HFF-Myc (cell line): ENCODE results near the gene KCTD17.

Source experiments
- DNase-seq: peaks from one replicate; pipeline ENCODE4 v3.0.0-alpha.2; 2011; ENCODE audit warnings: low read depth; ENCODE audit errors: extremely low read depth
- H3K4me3 ChIP-seq: replicated peaks from 2 replicates; pipeline ENCODE4 v1.5.1; 2011; ENCODE audit warnings: low read depth, mild to moderate bottlenecking, control low read depth, low read length
- TF ChIP-seq, protein P1 (sequence below): IDR thresholded peaks from 2 replicates; pipeline ENCODE4 v1.5.1; 2012; ENCODE audit warnings: mild to moderate bottlenecking, low read depth, low read length, control low read depth; ENCODE audit errors: missing control alignments

Gene KCTD17

GRCh38 chr22:37084385-37084784 is 32.8 kb downstream of the KCTD17 start:
- TF ChIP-seq, protein P1, sequence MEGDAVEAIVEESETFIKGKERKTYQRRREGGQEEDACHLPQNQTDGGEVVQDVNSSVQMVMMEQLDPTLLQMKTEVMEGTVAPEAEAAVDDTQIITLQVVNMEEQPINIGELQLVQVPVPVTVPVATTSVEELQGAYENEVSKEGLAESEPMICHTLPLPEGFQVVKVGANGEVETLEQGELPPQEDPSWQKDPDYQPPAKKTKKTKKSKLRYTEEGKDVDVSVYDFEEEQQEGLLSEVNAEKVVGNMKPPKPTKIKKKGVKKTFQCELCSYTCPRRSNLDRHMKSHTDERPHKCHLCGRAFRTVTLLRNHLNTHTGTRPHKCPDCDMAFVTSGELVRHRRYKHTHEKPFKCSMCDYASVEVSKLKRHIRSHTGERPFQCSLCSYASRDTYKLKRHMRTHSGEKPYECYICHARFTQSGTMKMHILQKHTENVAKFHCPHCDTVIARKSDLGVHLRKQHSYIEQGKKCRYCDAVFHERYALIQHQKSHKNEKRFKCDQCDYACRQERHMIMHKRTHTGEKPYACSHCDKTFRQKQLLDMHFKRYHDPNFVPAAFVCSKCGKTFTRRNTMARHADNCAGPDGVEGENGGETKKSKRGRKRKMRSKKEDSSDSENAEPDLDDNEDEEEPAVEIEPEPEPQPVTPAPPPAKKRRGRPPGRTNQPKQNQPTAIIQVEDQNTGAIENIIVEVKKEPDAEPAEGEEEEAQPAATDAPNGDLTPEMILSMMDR = no peak
- no peak for DNase-seq
- H3K4me3 ChIP-seq = no peak overlapping the region

GRCh38 chr22:37086184-37086583 is 34.6 kb downstream of the KCTD17 start:
- no peak overlapping the region for H3K4me3 ChIP-seq
- TF ChIP-seq, protein P1 = no peak
- no peak for DNase-seq

DNA sequence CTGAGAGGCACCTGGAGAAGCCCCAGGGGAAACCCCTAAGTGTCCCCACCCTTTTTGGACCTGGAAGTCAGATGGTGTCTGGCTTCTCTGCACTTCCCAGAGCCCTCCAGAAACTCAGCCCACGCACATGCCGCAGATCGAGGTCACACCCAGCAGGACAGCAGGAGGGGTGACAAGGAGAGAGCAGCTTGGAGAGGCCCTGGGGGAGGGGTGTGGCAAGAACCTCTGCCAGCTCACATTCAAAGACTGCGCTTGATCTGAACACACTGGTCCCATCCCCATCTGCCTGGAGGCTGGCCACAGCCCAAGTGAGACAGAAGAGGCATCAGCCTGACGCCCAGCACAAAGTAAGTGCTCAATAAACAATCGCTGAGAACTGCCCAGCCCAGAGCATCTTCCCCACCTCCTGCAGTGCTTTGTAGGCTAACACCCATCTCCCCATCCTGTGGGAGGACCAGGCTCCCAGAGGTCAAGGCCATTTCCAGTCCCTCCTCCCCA is 36.6 kb downstream of the KCTD17 start:
- TF ChIP-seq, protein P1 = no peak
- DNase-seq = no peak

GRCh38 chr22:37088750-37089408 is 37.3 kb downstream of the KCTD17 start:
- DNase-seq = no peak
- TF ChIP-seq, protein P1 = no peak
- no peak overlapping the region for H3K4me3 ChIP-seq

More for the DNA sequence above, 36.6 kb downstream of the KCTD17 start:
- no peak overlapping the region for H3K4me3 ChIP-seq

GRCh38 chr22:37089434-37089833 is 37.9 kb downstream of the KCTD17 start:
- TF ChIP-seq, protein P1 = no peak

GRCh38 chr22:37090920-37091695 is 39.6 kb downstream of the KCTD17 start:
- TF ChIP-seq, protein P1 = no peak

More at GRCh38 chr22:37089434-37089833, 37.9 kb downstream of the KCTD17 start:
- no peak for DNase-seq
- no peak overlapping the region for H3K4me3 ChIP-seq

More at GRCh38 chr22:37090920-37091695, 39.6 kb downstream of the KCTD17 start:
- no peak for DNase-seq
- no peak overlapping the region for H3K4me3 ChIP-seq
